Adrenal gland (tissue), 12 donors: ENCODE data around the gene CFAP77. TPM values are rescaled to one million over a fixed set of nuclear protein-coding genes. Genes with fewer than 3 reads are reported as not detected.

Experiments used
- DNase-seq, 7 donors: peaks; one replicate each; pipeline ENCODE4 v3.0.0-alpha.2; 2019 to 2020
- H3K27ac ChIP-seq, 5 donors: fragments of 200-600 bp; sonication (generic) in 4 of 5; 1 replicate in 3 of 5; 2 replicates in 2 of 5; pipeline versions ENCODE4 v1.5.1 to v1.8.0; 2016 to 2020; ENCODE audit warnings: mild to moderate bottlenecking in 1 of 5
- H3K27me3 ChIP-seq: fragments of 200-600 bp; 2 replicates; pipeline ENCODE4 v1.8.0; 2021
- H3K36me3 ChIP-seq, 2 donors: fragments of 200-600 bp; replicated peaks in 1 of 2; 1 replicate in 1 of 2; 2 replicates in 1 of 2; pipeline versions ENCODE4 v1.5.1 to v1.8.0; 2018 to 2022
- H3K4me1 ChIP-seq, 2 donors: fragments of 200-600 bp; replicated peaks in 1 of 2; 1 replicate in 1 of 2; 2 replicates in 1 of 2; pipeline versions ENCODE4 v1.5.1 to v1.8.0; 2018 to 2021
- H3K4me3 ChIP-seq, 4 donors: fragments of 200-600 bp; sonication (generic) in 3 of 4; one replicate each; pipeline ENCODE4 v1.5.1; 2016 to 2018
- H3K9me3 ChIP-seq, 3 donors: fragments of 200-600 bp; sonication (generic) in 1 of 3; replicated peaks in 1 of 3; 1 replicate in 2 of 3; 2 replicates in 1 of 3; pipeline versions ENCODE4 v1.5.1 to v1.8.0; 2016 to 2021
- CTCF ChIP-seq, 6 experiments: fragments of 450-650 bp in 4 of 6; fragments of 200-600 bp in 2 of 6; sonication (generic) in 1 of 6; IDR thresholded peaks; 1 replicate in 5 of 6; 2 replicates in 1 of 6; pipeline versions ENCODE4 v1.5.1 to v1.8.0; 2016 to 2021; ENCODE audit warnings: antibody characterized with exemption in 6 of 6, mild to moderate bottlenecking in 2 of 6, moderate library complexity in 1 of 6
- POLR2A ChIP-seq, 2 donors: fragments of 450-650 bp; IDR thresholded peaks; one replicate each; pipeline ENCODE4 v1.6.1; 2017; ENCODE audit warnings: antibody characterized with exemption in 2 of 2, mild to moderate bottlenecking in 2 of 2, moderate library complexity in 1 of 2
- WGBS, 4 donors: extraction: QIAGEN DNeasy Blood & Tissue Kit in 2 of 4; methylation state at CpG; one replicate each; pipeline versions ENCODE4 v1.1.5 to v1.1.7; 2013 to 2017; 5-methylcytosine and 5-hydroxymethylcytosine counted together
- intact Hi-C, 2 donors: fragments of 100-400 bp; cut with DNase I; formaldehyde crosslinking; loops; one replicate each; pipeline versions ENCODE4 v1.14.1 to v1.15.0; 2022 to 2023
- polyA plus RNA-seq, 3 donors: library from polyadenylated mRNA; stranded (reverse); fragments of 200-250 nt in 2 of 3; fragments of 350-450 nt in 1 of 3; fragmentation: Illumina TruSeq in 1 of 3; extraction: RNeasy Lipid Tissue Mini Kit (QIAGEN cat#74804) in 1 of 3; gene quantifications; one replicate each; pipeline ENCODE4 v1.2.3, GENCODE V29; 2013 to 2014
- total RNA-seq, 9 donors: library from RNA; depleted of rRNA in 4 of 9; stranded (reverse); fragments of >200 nt in 4 of 9; fragments of 120-200 nt in 1 of 9; fragmentation: NEBNext Ultra II Directional in 1 of 9; extraction: Animal tissue kit (Norgen Biotek cat#: 25700) in 1 of 9; gene quantifications; one replicate each; pipeline versions ENCODE4 v1.1.0 to v1.2.4, GENCODE V29; 2013 to 2023
- donor health status: healthy with polysubstance abuse.
- donor health status: Bipolar disorder and iron deficiency.
- donor health status: DM: yes; HTN: yes; CAD: no.
- donor health status: DM: no; HTN: no; CAD: no.
- donor health status: DM: no; HTN: no; CAD: no.
- donor health status: DM: yes; HTN: yes; CAD: no.

CFAP77 gene
- total and polyA plus RNA-seq, 12 donors = not detected

GRCh38 chr9:132556714-132557113 lies 146.7 kb downstream of the CFAP77 start:
- H3K36me3 ChIP-seq = no peaks in the 10 kb centered on the region
- no peak for TF ChIP-seq CTCF (IDR thresholded peaks at IDR 0.05)
- TF ChIP-seq POLR2A (IDR thresholded peaks at IDR 0.05) = no peak
- DNase-seq = no peak
- H3K4me3 ChIP-seq = no peak overlapping the region
- peaks cover 10 to 13% of the 10 kb centered on the region in 2 donors for H3K4me1 ChIP-seq
- H3K27me3 ChIP-seq = no peaks in the 10 kb centered on the region
- H3K9me3 ChIP-seq = no peaks in the 10 kb centered on the region
- intact Hi-C loops = no loop called here
- WGBS, 4 donors = 75 to 81% (median 77%) methylated on average over 26 of the region's 26 CpGs
- H3K27ac ChIP-seq = no peak overlapping the region

DNA sequence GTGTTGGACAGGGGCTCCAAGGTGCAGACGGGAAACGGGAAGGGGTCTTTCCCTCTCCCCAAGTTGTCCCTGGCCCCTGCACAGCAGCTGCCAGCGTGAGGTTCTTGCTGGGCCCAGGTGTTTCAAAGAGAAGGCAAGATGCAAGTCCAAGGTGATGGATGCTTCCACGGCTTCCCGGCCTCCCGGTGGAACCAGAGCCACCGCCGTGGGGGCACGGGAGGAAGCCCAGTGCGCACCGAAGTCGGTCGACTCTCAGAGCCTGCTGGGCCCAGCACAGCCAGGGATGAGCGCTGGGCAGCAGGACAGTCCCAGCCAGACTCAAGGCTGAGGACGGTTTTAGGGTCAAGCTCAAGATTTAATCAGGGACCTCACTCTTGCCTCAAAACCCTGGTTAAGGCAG lies 147.1 kb downstream of the CFAP77 start:
- Histone ChIP-seq H3K4me3 (no peak overlapping the region), H3K4me1 (peaks cover 10 to 13% of the 10 kb centered on the region in 2 donors), H3K9me3 (no peaks in the 10 kb centered on the region), H3K27me3 (no peaks in the 10 kb centered on the region), H3K36me3 (no peaks in the 10 kb centered on the region), H3K27ac (no peak overlapping the region)
- WGBS, 4 donors = 79 to 85% (median 83%) methylated on average over 4 to 15 of the region's 15 CpGs
- intact Hi-C loops = no loop called here
- no peak for DNase-seq
- TF ChIP-seq CTCF (IDR thresholded peaks at IDR 0.05) = no peak
- TF ChIP-seq POLR2A (IDR thresholded peaks at IDR 0.05) = no peak

- H3K27me3 ChIP-seq = no peaks in the 10 kb centered on the region
- no peak for TF ChIP-seq POLR2A (IDR thresholded peaks at IDR 0.05)
- no peak for TF ChIP-seq CTCF (IDR thresholded peaks at IDR 0.05)
- 81 to 91% (median 87%) methylated on average over 2 of the region's 2 CpGs for WGBS, 4 donors
These were observed 149.7 kb downstream of the CFAP77 start for GRCh38 chr9:132559711-132560110.

GRCh38 chr9:132560616-132561202 lies 150.7 kb downstream of the CFAP77 start:
- WGBS, 4 donors = 13 to 22% (median 15%) methylated on average over 14 of the region's 14 CpGs
- Histone ChIP-seq H3K4me3 (no peak overlapping the region), H3K27me3 (no peaks in the 10 kb centered on the region), H3K4me1 (peaks cover 10 to 13% of the 10 kb centered on the region in 2 donors), H3K36me3 (no peaks in the 10 kb centered on the region), H3K9me3 (no peaks in the 10 kb centered on the region), H3K27ac (peak overlapping the region in 1 of 5 donors; percentile 55)
- TF ChIP-seq POLR2A (IDR thresholded peaks at IDR 0.05) (no peak), CTCF (IDR thresholded peaks at IDR 0.05) (no peak)
- intact Hi-C loops = no loop called here
- peak in 6 of 7 donors; percentile 31 to 58 (median 52) for DNase-seq

More at GRCh38 chr9:132559711-132560110, 149.7 kb downstream of the CFAP77 start:
- no peaks in the 10 kb centered on the region for H3K36me3 ChIP-seq
- H3K4me1 ChIP-seq = peaks cover 10 to 13% of the 10 kb centered on the region in 2 donors
- no peak overlapping the region for H3K4me3 ChIP-seq
- H3K27ac ChIP-seq = no peak overlapping the region
- intact Hi-C loops = no loop called here
- DNase-seq = no peak
- H3K9me3 ChIP-seq = no peaks in the 10 kb centered on the region
